ENCODE measurements around the gene MAEA.

DNA sequence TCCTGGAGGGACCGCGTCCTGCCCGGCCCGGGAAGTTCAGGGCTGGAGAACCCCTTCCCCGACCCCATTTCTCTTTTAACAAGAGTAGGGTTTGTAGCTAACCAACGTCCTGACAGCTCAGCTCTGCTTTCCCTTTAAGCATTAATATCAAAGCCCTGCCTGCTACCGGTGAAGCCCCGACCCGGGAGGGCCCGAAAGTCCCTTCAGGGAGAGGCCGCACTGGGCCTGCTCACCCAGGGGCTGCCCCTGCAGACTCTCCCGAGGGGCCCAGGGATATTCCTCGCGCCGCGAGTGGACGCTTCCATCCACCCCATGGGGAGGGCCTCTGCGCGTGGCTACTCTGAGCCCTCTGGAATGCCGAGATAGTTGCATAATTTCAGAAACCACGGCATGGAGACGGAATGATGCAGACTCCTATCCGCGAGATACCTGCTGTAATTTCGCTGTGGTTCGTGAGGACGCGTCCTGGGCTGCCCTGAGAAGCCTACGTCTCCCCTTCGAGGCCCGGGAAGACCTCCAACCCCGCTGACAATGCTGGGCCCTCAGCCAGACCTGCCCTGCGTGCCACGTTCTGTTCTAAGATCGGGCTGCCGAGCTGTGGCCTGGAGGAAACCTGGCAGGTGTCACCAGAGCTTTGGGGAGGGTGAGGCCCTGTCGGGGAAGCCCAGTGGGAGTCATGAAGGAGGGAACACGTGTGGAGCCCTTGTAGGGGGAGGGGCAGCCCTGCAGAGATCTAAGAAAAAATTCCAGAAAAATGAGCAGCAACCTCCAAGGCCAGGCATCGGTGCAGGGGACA lies 39.8 kb upstream of the MAEA start:
- TF ChIP-seq, protein P1, sequence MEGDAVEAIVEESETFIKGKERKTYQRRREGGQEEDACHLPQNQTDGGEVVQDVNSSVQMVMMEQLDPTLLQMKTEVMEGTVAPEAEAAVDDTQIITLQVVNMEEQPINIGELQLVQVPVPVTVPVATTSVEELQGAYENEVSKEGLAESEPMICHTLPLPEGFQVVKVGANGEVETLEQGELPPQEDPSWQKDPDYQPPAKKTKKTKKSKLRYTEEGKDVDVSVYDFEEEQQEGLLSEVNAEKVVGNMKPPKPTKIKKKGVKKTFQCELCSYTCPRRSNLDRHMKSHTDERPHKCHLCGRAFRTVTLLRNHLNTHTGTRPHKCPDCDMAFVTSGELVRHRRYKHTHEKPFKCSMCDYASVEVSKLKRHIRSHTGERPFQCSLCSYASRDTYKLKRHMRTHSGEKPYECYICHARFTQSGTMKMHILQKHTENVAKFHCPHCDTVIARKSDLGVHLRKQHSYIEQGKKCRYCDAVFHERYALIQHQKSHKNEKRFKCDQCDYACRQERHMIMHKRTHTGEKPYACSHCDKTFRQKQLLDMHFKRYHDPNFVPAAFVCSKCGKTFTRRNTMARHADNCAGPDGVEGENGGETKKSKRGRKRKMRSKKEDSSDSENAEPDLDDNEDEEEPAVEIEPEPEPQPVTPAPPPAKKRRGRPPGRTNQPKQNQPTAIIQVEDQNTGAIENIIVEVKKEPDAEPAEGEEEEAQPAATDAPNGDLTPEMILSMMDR (IDR thresholded peaks at IDR 0.05; ENCODE audit: low read depth, low read length), result no peak
- no peak for TF ChIP-seq EZH2phosphoT487 (IDR thresholded peaks at IDR 0.05; ENCODE audit: low read depth)

Data from OCI-LY3 (cell line).